ENCODE results near the gene SH3PXD2B. TPM values are rescaled to one million over a fixed set of nuclear protein-coding genes. Genes with fewer than 3 reads are reported as not detected.
A peak's percentile ranks its signal among the peaks of the same experiment; 100 is the strongest.

Gene SH3PXD2B
- total RNA-seq, 1 experiment from 2014 or later: 15.2 TPM

- H3K4me3 ChIP-seq: no peak overlapping the region
- no peak for DNase-seq
- H3K27me3 ChIP-seq: no peaks in the 10 kb centered on the region
- H3K36me3 ChIP-seq: no peaks in the 10 kb centered on the region
- peaks cover 3% of the 10 kb centered on the region for H3K9me3 ChIP-seq
Measured at GRCh38 chr5:172469697-172470096, 15.4 kb upstream of the SH3PXD2B start.

GRCh38 chr5:172466062-172466461 lies 11.7 kb upstream of the SH3PXD2B start:
- no peak for DNase-seq
- Histone ChIP-seq H3K27me3 (no peaks in the 10 kb centered on the region), H3K9me3 (peaks cover 24% of the 10 kb centered on the region), H3K4me3 (no peak overlapping the region), H3K36me3 (no peaks in the 10 kb centered on the region)

GRCh38 chr5:172463031-172463430 lies 8.7 kb upstream of the SH3PXD2B start:
- H3K4me3 ChIP-seq: no peak overlapping the region
- H3K9me3 ChIP-seq: peaks cover 23% of the 10 kb centered on the region
- H3K27me3 ChIP-seq: no peaks in the 10 kb centered on the region
- no peak for DNase-seq
- H3K36me3 ChIP-seq: no peaks in the 10 kb centered on the region

- Histone ChIP-seq H3K4me3 (no peak overlapping the region), H3K9me3 (peaks cover 21% of the 10 kb centered on the region), H3K27me3 (no peaks in the 10 kb centered on the region), H3K36me3 (no peaks in the 10 kb centered on the region)
- no peak for DNase-seq
Measured at GRCh38 chr5:172459783-172460165, 5.4 kb upstream of the SH3PXD2B start.

GRCh38 chr5:172458976-172459782 lies 4.9 kb upstream of the SH3PXD2B start:
- Histone ChIP-seq H3K36me3 (no peaks in the 10 kb centered on the region), H3K4me3 (no peak overlapping the region), H3K9me3 (peaks cover 15% of the 10 kb centered on the region), H3K27me3 (no peaks in the 10 kb centered on the region)
- DNase-seq: no peak

GRCh38 chr5:172456076-172456722 lies 1.9 kb upstream of the SH3PXD2B start:
- no peaks in the 10 kb centered on the region for H3K9me3 ChIP-seq
- H3K4me3 ChIP-seq: no peak overlapping the region
- H3K27me3 ChIP-seq: no peaks in the 10 kb centered on the region
- no peak for DNase-seq
- peaks cover 11% of the 10 kb centered on the region for H3K36me3 ChIP-seq

- DNase-seq: peak; percentile 96
- H3K27me3 ChIP-seq: no peaks in the 10 kb centered on the region
- H3K4me3 ChIP-seq: peak overlapping the region; percentile 55; the same call in 1 of the 2 replicates
- no peaks in the 10 kb centered on the region for H3K9me3 ChIP-seq
- H3K36me3 ChIP-seq: peaks cover 14% of the 10 kb centered on the region
Measured at GRCh38 chr5:172455511-172456061, 1.3 kb upstream of the SH3PXD2B start.

- DNase-seq: no peak
- peaks cover 14% of the 10 kb centered on the region for H3K36me3 ChIP-seq
- peak overlapping the region; percentile 55 for H3K4me3 ChIP-seq
- H3K9me3 ChIP-seq: no peaks in the 10 kb centered on the region
- no peaks in the 10 kb centered on the region for H3K27me3 ChIP-seq
Measured at GRCh38 chr5:172455087-172455381, 709 bp upstream of the SH3PXD2B start.

GRCh38 chr5:172453986-172454357 lies 353 bp downstream of the SH3PXD2B start:
- peak; percentile 67 for DNase-seq
- Histone ChIP-seq H3K4me3 (peak overlapping the region; percentile 68), H3K9me3 (no peaks in the 10 kb centered on the region), H3K36me3 (peaks cover 14% of the 10 kb centered on the region), H3K27me3 (no peaks in the 10 kb centered on the region)

GRCh38 chr5:172453206-172453985 lies 929 bp downstream of the SH3PXD2B start:
- H3K27me3 ChIP-seq: no peaks in the 10 kb centered on the region
- peak overlapping the region; percentile 68 for H3K4me3 ChIP-seq
- peaks cover 14% of the 10 kb centered on the region for H3K36me3 ChIP-seq
- peak; percentile 76 for DNase-seq
- no peaks in the 10 kb centered on the region for H3K9me3 ChIP-seq

- peaks cover 14% of the 10 kb centered on the region for H3K36me3 ChIP-seq
- H3K9me3 ChIP-seq: no peaks in the 10 kb centered on the region
- DNase-seq: peak; percentile 77
- H3K27me3 ChIP-seq: no peaks in the 10 kb centered on the region
- H3K4me3 ChIP-seq: peak overlapping the region; percentile 68
Measured at GRCh38 chr5:172452398-172453205, 1.7 kb downstream of the SH3PXD2B start.

GRCh38 chr5:172451771-172452197 lies 2.5 kb downstream of the SH3PXD2B start:
- Histone ChIP-seq H3K4me3 (no peak overlapping the region), H3K9me3 (no peaks in the 10 kb centered on the region), H3K27me3 (no peaks in the 10 kb centered on the region), H3K36me3 (peaks cover 14% of the 10 kb centered on the region)
- DNase-seq: peak; percentile 66

- Histone ChIP-seq H3K9me3 (no peaks in the 10 kb centered on the region), H3K4me3 (no peak overlapping the region), H3K27me3 (no peaks in the 10 kb centered on the region), H3K36me3 (peaks cover 14% of the 10 kb centered on the region)
- DNase-seq: peak; percentile 56
Measured at GRCh38 chr5:172450861-172451695, 3.2 kb downstream of the SH3PXD2B start.

- no peak overlapping the region for H3K4me3 ChIP-seq
- no peaks in the 10 kb centered on the region for H3K27me3 ChIP-seq
- H3K9me3 ChIP-seq: no peaks in the 10 kb centered on the region
- peaks cover 14% of the 10 kb centered on the region for H3K36me3 ChIP-seq
- DNase-seq: no peak
Measured at GRCh38 chr5:172450453-172450852, 3.9 kb downstream of the SH3PXD2B start.

- no peaks in the 10 kb centered on the region for H3K27me3 ChIP-seq
- peaks cover 14% of the 10 kb centered on the region for H3K36me3 ChIP-seq
- no peaks in the 10 kb centered on the region for H3K9me3 ChIP-seq
- no peak for DNase-seq
- no peak overlapping the region for H3K4me3 ChIP-seq
Measured at GRCh38 chr5:172448999-172449398, 5.3 kb downstream of the SH3PXD2B start.
